CD4-positive, alpha-beta T cell (primary cell): ENCODE measurements around the gene HBG2. TPM values are rescaled to one million over a fixed set of nuclear protein-coding genes. Genes with fewer than 3 reads are reported as not detected.

ENCODE experiments used
- ATAC-seq: fragments of 200-7000 bp; cut with Tn5 transposase; one replicate; pipeline ENCODE4 v1.10.0; 2022; ENCODE audit warnings: mild to moderate bottlenecking; ENCODE audit not compliant: poor library complexity
- CTCF ChIA-PET: fragments of 350-600 bp; sonication (Branson Sonifier 250); formaldehyde crosslinking; loops from one replicate; lab custom pipeline; 2021; ENCODE audit warnings: antibody characterized with exemption, inconsistent platforms; lab: Charles Lee
- POLR2A ChIA-PET: fragments of 350-600 bp; sonication (Branson Sonifier 250); formaldehyde crosslinking; loops from one replicate; lab custom pipeline; 2021; ENCODE audit warnings: antibody characterized with exemption, inconsistent platforms; lab: Charles Lee
- DNase-seq, 14 experiments: peaks; one replicate each; pipeline ENCODE4 v3.0.0-alpha.2; 2013 to 2020; ENCODE audit warnings: mixed read lengths in 2 of 14
- H3K27ac ChIP-seq, 2 donors: one replicate each; pipeline versions ENCODE4 v1.5.1 to v1.7.0; 2013; ENCODE audit warnings: low read length in 2 of 2, low read depth in 1 of 2, mild to moderate bottlenecking in 1 of 2
- H3K27me3 ChIP-seq, 2 experiments: 1 replicate in 1 of 2; 2 replicates in 1 of 2; pipeline versions ENCODE4 v1.6.1 to v1.7.0; 2013; ENCODE audit warnings: low read length in 2 of 2, control low read depth in 1 of 2, mild to moderate bottlenecking in 1 of 2, moderate library complexity in 1 of 2; ENCODE audit not compliant: insufficient read depth in 2 of 2, control insufficient read depth in 1 of 2
- H3K36me3 ChIP-seq: one replicate; pipeline ENCODE4 v1.6.1; 2013; ENCODE audit warnings: low read length, control low read depth; ENCODE audit not compliant: insufficient read depth
- H3K4me1 ChIP-seq: one replicate; pipeline ENCODE4 v1.6.1; 2013; ENCODE audit warnings: low read length, control low read depth; ENCODE audit not compliant: insufficient read depth
- H3K4me3 ChIP-seq: one replicate; pipeline ENCODE4 v1.5.1; 2013; ENCODE audit warnings: mild to moderate bottlenecking, low read length, moderate library complexity
- H3K9me3 ChIP-seq, 2 experiments: 1 replicate in 1 of 2; 2 replicates in 1 of 2; pipeline versions ENCODE4 v1.6.1 to v1.7.0; 2013; ENCODE audit warnings: low read length in 2 of 2, mild to moderate bottlenecking in 2 of 2, control low read depth in 1 of 2, moderate library complexity in 1 of 2; ENCODE audit not compliant: control insufficient read depth in 1 of 2, insufficient read depth in 1 of 2
- H3K27ac Mint-ChIP-seq: one replicate; pipeline ENCODE4 v1.8.0; 2020; ENCODE audit warnings: mixed read lengths
- H3K27me3 Mint-ChIP-seq: one replicate; pipeline ENCODE4 v1.8.0; 2021; ENCODE audit warnings: mixed read lengths
- H3K36me3 Mint-ChIP-seq: one replicate; pipeline ENCODE4 v1.8.0; 2021; ENCODE audit warnings: low read depth, mixed read lengths
- H3K4me1 Mint-ChIP-seq: one replicate; pipeline ENCODE4 v1.8.0; 2021; ENCODE audit warnings: low read depth, mixed read lengths
- H3K4me3 Mint-ChIP-seq: one replicate; pipeline ENCODE4 v1.8.0; 2020; ENCODE audit warnings: mild to moderate bottlenecking, mixed read lengths
- H3K9me3 Mint-ChIP-seq: one replicate; pipeline ENCODE4 v1.8.0; 2020; ENCODE audit warnings: mixed read lengths
- intact Hi-C, 2 experiments: fragments of 100-400 bp; cut with DNase I in 1 of 2; cut with micrococcal nuclease in 1 of 2; formaldehyde crosslinking; loops; one replicate each; pipeline versions ENCODE4 v1.15.1 to v1.9.0; 2023 to 2025; cut with DNase I, micrococcal nuclease
- total RNA-seq, 174 experiments: library from RNA in 2 of 174; stranded (reverse) in 2 of 174; gene quantifications; one replicate each; pipeline ENCODE4 v1.2.3 and lab custom pipeline; 2021 to 2026
- TF ChIP-seq, protein P1 (sequence below): fragments of 200-600 bp; IDR thresholded peaks from one replicate; pipeline ENCODE4 v1.8.0; 2022; ENCODE audit warnings: antibody characterized with exemption, mild to moderate bottlenecking

HBG2 gene
- total RNA-seq, 2 experiments from 2014 or later, result not detected

DNA sequence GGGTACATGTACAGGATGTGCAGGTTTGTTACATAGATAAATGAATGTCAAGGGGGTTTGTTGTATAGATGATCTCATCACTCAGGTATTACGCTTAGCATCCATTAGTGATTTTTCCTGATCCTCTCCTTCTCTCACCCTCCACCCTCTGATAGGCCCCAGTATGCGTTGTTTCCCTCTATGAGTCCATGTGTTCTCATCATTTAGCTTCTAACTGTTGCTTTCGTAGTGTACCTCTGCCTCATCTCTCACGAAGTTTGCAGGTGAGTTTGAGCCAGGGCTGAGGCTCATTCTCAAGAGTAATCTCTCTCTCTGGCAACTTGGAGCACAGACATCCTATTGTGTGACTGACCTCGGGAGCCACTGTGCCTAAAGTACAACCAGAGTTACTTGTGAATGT, 19.8 kb upstream of the HBG2 start:
- CTCF ChIA-PET, result no interaction called here
- ATAC-seq (no peak), DNase-seq (no peak)
- no peaks in the 10 kb centered on the region for H3K4me1 ChIP-seq
- TF ChIP-seq, protein P1, sequence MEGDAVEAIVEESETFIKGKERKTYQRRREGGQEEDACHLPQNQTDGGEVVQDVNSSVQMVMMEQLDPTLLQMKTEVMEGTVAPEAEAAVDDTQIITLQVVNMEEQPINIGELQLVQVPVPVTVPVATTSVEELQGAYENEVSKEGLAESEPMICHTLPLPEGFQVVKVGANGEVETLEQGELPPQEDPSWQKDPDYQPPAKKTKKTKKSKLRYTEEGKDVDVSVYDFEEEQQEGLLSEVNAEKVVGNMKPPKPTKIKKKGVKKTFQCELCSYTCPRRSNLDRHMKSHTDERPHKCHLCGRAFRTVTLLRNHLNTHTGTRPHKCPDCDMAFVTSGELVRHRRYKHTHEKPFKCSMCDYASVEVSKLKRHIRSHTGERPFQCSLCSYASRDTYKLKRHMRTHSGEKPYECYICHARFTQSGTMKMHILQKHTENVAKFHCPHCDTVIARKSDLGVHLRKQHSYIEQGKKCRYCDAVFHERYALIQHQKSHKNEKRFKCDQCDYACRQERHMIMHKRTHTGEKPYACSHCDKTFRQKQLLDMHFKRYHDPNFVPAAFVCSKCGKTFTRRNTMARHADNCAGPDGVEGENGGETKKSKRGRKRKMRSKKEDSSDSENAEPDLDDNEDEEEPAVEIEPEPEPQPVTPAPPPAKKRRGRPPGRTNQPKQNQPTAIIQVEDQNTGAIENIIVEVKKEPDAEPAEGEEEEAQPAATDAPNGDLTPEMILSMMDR, result no peak
- H3K4me3 Mint-ChIP-seq, result no peak overlapping the region
- H3K27me3 Mint-ChIP-seq, result no peaks in the 10 kb centered on the region
- H3K36me3 Mint-ChIP-seq, result no peaks in the 10 kb centered on the region
- H3K27ac ChIP-seq, result no peak overlapping the region
- no peaks in the 10 kb centered on the region for H3K4me1 Mint-ChIP-seq
- no peaks in the 10 kb centered on the region for H3K27me3 ChIP-seq
- H3K27ac Mint-ChIP-seq, result no peak overlapping the region
- H3K9me3 ChIP-seq, result no peaks in the 10 kb centered on the region
- no peaks in the 10 kb centered on the region for H3K9me3 Mint-ChIP-seq
- intact Hi-C loops, result no loop called here
- POLR2A ChIA-PET, result no interaction called here
- no peaks in the 10 kb centered on the region for H3K36me3 ChIP-seq
- no peak overlapping the region for H3K4me3 ChIP-seq

DNA sequence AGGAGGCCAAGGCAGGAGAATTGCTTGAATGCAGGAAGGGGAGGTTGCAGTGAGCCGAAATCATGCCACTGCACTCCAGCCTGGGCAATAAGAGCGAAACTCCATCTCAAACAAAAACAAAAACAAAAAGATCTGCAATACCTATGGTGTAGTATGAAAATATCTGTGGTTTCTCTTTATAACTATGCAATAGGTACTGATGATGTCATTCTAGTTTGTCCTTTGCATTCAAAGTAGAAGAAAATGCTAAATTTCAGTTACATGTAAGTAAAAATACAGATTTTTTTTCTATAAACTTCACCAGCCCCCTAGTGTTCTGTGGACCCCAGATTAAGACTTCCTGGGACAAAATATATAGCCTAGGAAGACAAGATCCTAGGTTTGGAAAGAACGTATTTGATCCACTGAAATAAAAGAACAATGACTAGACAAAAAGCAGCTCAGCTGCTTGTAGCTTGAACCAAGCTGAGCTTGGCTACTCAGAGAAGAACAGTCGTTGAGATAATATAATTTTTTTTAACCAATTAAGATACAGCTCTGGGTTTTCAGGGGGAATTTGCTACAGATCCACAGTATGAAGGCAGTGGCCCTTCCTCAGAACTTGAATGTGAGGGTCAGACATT, 17.9 kb upstream of the HBG2 start:
- no peaks in the 10 kb centered on the region for H3K36me3 Mint-ChIP-seq
- H3K9me3 ChIP-seq, result no peaks in the 10 kb centered on the region
- no peak overlapping the region for H3K27ac Mint-ChIP-seq
- no peak overlapping the region for H3K4me3 ChIP-seq
- H3K27ac ChIP-seq, result no peak overlapping the region
- H3K4me3 Mint-ChIP-seq, result no peak overlapping the region
- ATAC-seq, result no peak
- H3K36me3 ChIP-seq, result no peaks in the 10 kb centered on the region
- no peaks in the 10 kb centered on the region for H3K4me1 Mint-ChIP-seq
- intact Hi-C loops, result no loop called here
- DNase-seq, result no peak
- CTCF ChIA-PET, result no interaction called here
- no peaks in the 10 kb centered on the region for H3K9me3 Mint-ChIP-seq
- H3K27me3 Mint-ChIP-seq, result no peaks in the 10 kb centered on the region
- POLR2A ChIA-PET, result no interaction called here
- no peaks in the 10 kb centered on the region for H3K27me3 ChIP-seq
- H3K4me1 ChIP-seq, result no peaks in the 10 kb centered on the region
- TF ChIP-seq, protein P1, result no peak

DNA sequence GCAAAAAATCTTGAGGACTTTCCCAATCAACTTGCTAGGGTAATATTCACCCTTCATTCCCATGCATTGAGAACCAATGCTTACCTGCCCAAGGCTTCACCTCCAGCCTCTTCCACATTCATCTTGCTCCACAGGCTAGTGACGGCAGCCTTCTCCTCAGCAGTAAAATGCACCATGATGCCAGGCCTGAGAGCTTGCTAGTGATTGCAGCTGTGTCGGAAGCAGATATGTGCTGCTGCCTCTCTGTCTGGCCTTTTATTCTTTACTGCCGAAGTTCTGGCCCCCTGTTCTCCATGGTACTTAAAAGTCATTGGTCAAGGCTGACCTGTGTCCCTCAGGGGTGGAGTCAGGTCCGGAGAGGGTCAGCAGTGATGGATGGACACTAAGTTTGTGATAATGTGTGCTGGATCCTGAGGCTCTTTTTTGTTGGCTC, 15.2 kb upstream of the HBG2 start, which contains the start of gene HBE1:
Gene HBE1, minus strand, starts transcription at position 231 of the 433 bp plus-strand sequence. Its CDS starts 55 bp downstream, at position 176.
- POLR2A ChIA-PET, result no interaction called here
- H3K27me3 Mint-ChIP-seq, result no peaks in the 10 kb centered on the region
- H3K36me3 ChIP-seq, result no peaks in the 10 kb centered on the region
- H3K4me3 ChIP-seq, result no peak within 1 kb of the TSS
- no peaks in the 10 kb centered on the region for H3K27me3 ChIP-seq
- H3K4me1 Mint-ChIP-seq, result no peaks in the 10 kb centered on the region
- no peak within 1 kb of the TSS for H3K4me3 Mint-ChIP-seq
- ATAC-seq (no peak), DNase-seq (no peak)
- H3K27ac ChIP-seq, result no peak within 1 kb of the TSS
- intact Hi-C loops, result no loop called here
- no peaks in the 10 kb centered on the region for H3K9me3 Mint-ChIP-seq
- no peaks in the 10 kb centered on the region for H3K9me3 ChIP-seq
- H3K4me1 ChIP-seq, result no peaks in the 10 kb centered on the region
- no peaks in the 10 kb centered on the region for H3K36me3 Mint-ChIP-seq
- CTCF ChIA-PET, result no interaction called here
- TF ChIP-seq, protein P1, result no peak
- no peak within 1 kb of the TSS for H3K27ac Mint-ChIP-seq
